Spinal cord (tissue), 10 donors: ENCODE results near the gene LASP1. TPM values are rescaled to one million over a fixed set of nuclear protein-coding genes. Genes with fewer than 3 reads are reported as not detected.
"Not testable (repeated sequence)": the region's sequence is repeated elsewhere in the genome, so short reads cannot be mapped to it uniquely, and the experiment has no call there.

ENCODE experiments used
- DNase-seq, 6 donors: peaks; one replicate each; pipeline versions ENCODE4 v3.0.0 to v3.0.0-alpha.2; 2013 to 2015; ENCODE audit warnings: low spot score in 6 of 6, low read depth in 4 of 6
- H3K27ac ChIP-seq: one replicate; pipeline ENCODE4 v1.5.1; 2013; ENCODE audit warnings: low read depth, low read length, control low read depth
- H3K27me3 ChIP-seq: one replicate; pipeline ENCODE4 v1.6.1; 2013; ENCODE audit warnings: low read length; ENCODE audit not compliant: control insufficient read depth, insufficient read depth
- H3K36me3 ChIP-seq: one replicate; pipeline ENCODE4 v1.6.1; 2013; ENCODE audit warnings: low read length; ENCODE audit not compliant: control insufficient read depth, insufficient read depth
- H3K4me1 ChIP-seq: one replicate; pipeline ENCODE4 v1.6.1; 2013; ENCODE audit warnings: low read length; ENCODE audit not compliant: control insufficient read depth, insufficient read depth
- H3K4me3 ChIP-seq: one replicate; pipeline ENCODE4 v1.5.1; 2013; ENCODE audit warnings: low read depth, low read length, control low read depth
- H3K9me3 ChIP-seq: one replicate; pipeline ENCODE4 v1.6.1; 2013; ENCODE audit warnings: low read length; ENCODE audit not compliant: control insufficient read depth, insufficient read depth
- WGBS: methylation state at CpG from one replicate; pipeline ENCODE4 v1.1.5; 2013; ENCODE audit warnings: missing lambda C conversion rate; ENCODE audit not compliant: insufficient coverage; 5-methylcytosine and 5-hydroxymethylcytosine counted together
- polyA plus RNA-seq, 2 donors: library from polyadenylated mRNA; unstranded; fragments of 120-200 nt; gene quantifications; one replicate each; pipeline ENCODE4 v1.2.1, GENCODE V29; 2013; ENCODE audit not compliant: insufficient read length in 2 of 2
- total RNA-seq, 2 donors: library from RNA; depleted of rRNA in 1 of 2; stranded (reverse); fragments of 120-200 nt in 1 of 2; fragments of >200 nt in 1 of 2; gene quantifications; one replicate each; pipeline versions ENCODE4 v1.2.3 to v1.2.4, GENCODE V29; 2013 to 2014
- donor health status: healthy.

Gene LASP1
- total and polyA plus RNA-seq, 4 donors = 41.2 to 125 (median 93.9) TPM

DNA sequence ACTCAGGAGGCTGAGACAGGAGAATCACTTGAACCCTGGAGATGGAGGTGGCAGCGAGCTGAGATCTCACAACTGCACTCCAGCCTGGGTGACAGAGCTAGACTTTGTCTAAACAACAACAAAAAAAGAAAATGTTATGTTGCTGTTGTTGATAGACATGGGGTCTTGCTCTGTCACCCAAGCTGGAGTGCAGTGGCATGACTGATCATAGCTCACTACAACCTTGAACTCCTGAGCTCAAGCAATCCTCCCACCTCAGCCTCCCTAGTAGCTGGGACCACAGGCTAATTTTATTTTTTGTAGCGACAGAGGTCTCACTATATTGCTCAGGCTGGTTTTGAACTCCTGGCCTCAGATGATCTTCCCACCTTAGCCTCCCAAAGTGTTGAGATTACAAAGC is 77.3 kb downstream of the LASP1 start:
- WGBS = 100% methylated on average over 1 of the region's 2 CpGs

GRCh38 chr17:38953800-38954199 is 83.9 kb downstream of the LASP1 start:
- H3K27me3 ChIP-seq, H3K9me3 ChIP-seq, DNase-seq, H3K4me3 ChIP-seq, H3K36me3 ChIP-seq, H3K27ac ChIP-seq, H3K4me1 ChIP-seq: not testable (repeated sequence)
- 100% methylated on average over 1 of the region's 7 CpGs for WGBS

More for the DNA sequence above, 77.3 kb downstream of the LASP1 start:
- Histone ChIP-seq H3K27ac (no peak overlapping the region), H3K36me3 (no peaks in the 10 kb centered on the region), H3K27me3 (no peaks in the 10 kb centered on the region), H3K4me1 (no peaks in the 10 kb centered on the region), H3K9me3 (no peaks in the 10 kb centered on the region), H3K4me3 (no peak overlapping the region)
- DNase-seq = no peak

GRCh38 chr17:38958326-38958725 is 88.5 kb downstream of the LASP1 start:
- WGBS = no CpG with 5 or more reads among the region's 1 CpG
- no peak for DNase-seq

DNA sequence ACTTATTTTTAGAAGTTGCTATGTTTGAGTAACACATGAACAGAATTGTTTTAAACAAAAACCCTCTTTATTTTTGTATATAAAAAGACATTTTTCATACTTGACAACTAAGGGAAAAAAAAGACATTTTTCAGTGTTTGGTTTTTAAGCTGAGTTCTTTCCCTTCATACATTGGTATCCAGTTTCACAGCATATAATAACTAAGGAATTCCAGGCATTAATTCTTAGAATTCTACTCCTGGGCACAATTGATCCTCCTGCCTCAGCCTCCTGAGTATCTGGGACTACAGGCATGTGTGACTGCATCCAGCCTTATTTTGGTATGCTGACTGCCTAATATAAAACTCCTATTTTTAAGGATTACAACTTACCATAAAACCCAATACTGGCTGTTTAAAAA is 88.9 kb downstream of the LASP1 start:
- no peaks in the 10 kb centered on the region for H3K27me3 ChIP-seq
- no peak overlapping the region for H3K4me3 ChIP-seq
- H3K36me3 ChIP-seq = no peaks in the 10 kb centered on the region
- H3K4me1 ChIP-seq = no peaks in the 10 kb centered on the region
- DNase-seq = no peak
- H3K9me3 ChIP-seq = no peaks in the 10 kb centered on the region
- H3K27ac ChIP-seq = no peak overlapping the region

More at GRCh38 chr17:38958326-38958725, 88.5 kb downstream of the LASP1 start:
- Histone ChIP-seq H3K4me3 (no peak overlapping the region), H3K27me3 (no peaks in the 10 kb centered on the region), H3K9me3 (no peaks in the 10 kb centered on the region), H3K36me3 (no peaks in the 10 kb centered on the region), H3K27ac (no peak overlapping the region), H3K4me1 (no peaks in the 10 kb centered on the region)

- Histone ChIP-seq H3K4me1 (no peaks in the 10 kb centered on the region), H3K4me3 (no peak overlapping the region), H3K27me3 (no peaks in the 10 kb centered on the region), H3K36me3 (no peaks in the 10 kb centered on the region), H3K9me3 (no peaks in the 10 kb centered on the region), H3K27ac (no peak overlapping the region)
- 83% methylated on average over 1 of the region's 3 CpGs for WGBS
- no peak for DNase-seq
Measured at GRCh38 chr17:38959508-38959907, 89.7 kb downstream of the LASP1 start.

GRCh38 chr17:38960402-38960801 is 90.5 kb downstream of the LASP1 start:
- Histone ChIP-seq H3K4me1 (no peaks in the 10 kb centered on the region), H3K4me3 (no peak overlapping the region), H3K36me3 (no peaks in the 10 kb centered on the region), H3K27me3 (no peaks in the 10 kb centered on the region), H3K9me3 (no peaks in the 10 kb centered on the region), H3K27ac (no peak overlapping the region)
- WGBS = 86% methylated on average over 1 of the region's 5 CpGs
- DNase-seq = no peak

- no CpG with 5 or more reads among the region's 4 CpGs for WGBS
- no peak for DNase-seq
- no peaks in the 10 kb centered on the region for H3K4me1 ChIP-seq
- H3K27ac ChIP-seq = no peak overlapping the region
- no peak overlapping the region for H3K4me3 ChIP-seq
- H3K9me3 ChIP-seq = no peaks in the 10 kb centered on the region
- H3K27me3 ChIP-seq = no peaks in the 10 kb centered on the region
- H3K36me3 ChIP-seq = no peaks in the 10 kb centered on the region
Measured at GRCh38 chr17:38961413-38961812, 91.6 kb downstream of the LASP1 start.

DNA sequence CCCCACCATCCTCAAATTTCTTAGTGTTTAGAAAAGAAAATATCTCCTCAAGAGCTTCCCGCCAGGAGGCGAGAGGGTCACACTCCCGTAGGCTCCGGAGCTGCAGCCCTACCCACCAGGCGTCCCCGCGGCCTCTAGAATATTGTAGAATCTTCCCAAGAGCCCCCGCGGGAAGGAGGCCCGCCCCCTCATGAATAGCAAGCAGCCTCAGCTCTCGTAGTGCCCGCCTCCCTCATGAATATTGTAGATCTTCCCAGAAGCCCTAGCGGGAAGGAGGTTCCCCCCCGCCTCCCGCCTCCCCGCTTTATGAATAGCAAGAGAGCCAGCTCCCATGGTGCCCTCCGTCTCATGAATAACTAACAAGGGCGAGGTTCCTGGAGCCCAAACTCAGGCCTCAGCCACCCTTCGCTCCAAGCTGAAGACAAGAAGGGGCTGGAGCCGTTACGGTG is 97.5 kb downstream of the LASP1 start, which contains the start of gene FBXO47:
FBXO47 (minus strand) TSS at position 114 of the 449 bp plus-strand sequence. CDS start 4,378 bp downstream, outside the sequence.
- Histone ChIP-seq H3K27ac (peak within 1 kb of the TSS; percentile 70), H3K9me3 (no peaks in the 10 kb centered on the region), H3K4me3 (peak within 1 kb of the TSS; percentile 37), H3K4me1 (peaks cover 8% of the 10 kb centered on the region), H3K27me3 (no peaks in the 10 kb centered on the region), H3K36me3 (no peaks in the 10 kb centered on the region)
- 16% methylated on average over 13 of the region's 21 CpGs for WGBS
- DNase-seq = peak; percentile 54 to 97 (median 79)

DNA sequence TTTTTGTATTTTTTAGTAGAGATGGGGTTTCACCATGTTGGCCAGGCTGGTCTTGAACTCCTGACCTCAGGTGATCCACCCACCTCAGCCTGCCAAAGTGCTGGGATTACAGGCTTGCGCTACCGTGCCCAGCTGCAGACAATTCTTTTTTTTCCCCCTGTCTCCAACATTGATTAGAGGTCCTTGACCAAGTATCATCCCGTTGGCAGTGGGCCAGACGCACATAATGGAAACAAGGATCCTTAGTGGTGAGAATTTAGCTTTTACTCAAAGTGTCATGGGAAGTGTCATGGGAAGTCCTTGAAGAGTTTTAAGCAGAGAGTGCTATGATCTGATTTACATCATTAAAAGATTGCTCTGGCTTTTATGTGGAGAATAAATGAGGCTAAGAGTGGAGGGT is 99.4 kb downstream of the LASP1 start:
- no peak overlapping the region for H3K4me3 ChIP-seq
- H3K9me3 ChIP-seq = no peaks in the 10 kb centered on the region
- H3K27me3 ChIP-seq = no peaks in the 10 kb centered on the region
- no peak overlapping the region for H3K27ac ChIP-seq
- H3K4me1 ChIP-seq = peaks cover 8% of the 10 kb centered on the region
- peak in 1 of 6 donors; percentile 32 for DNase-seq
- H3K36me3 ChIP-seq = no peaks in the 10 kb centered on the region
- WGBS = 63% methylated on average over 4 of the region's 4 CpGs

- H3K27ac ChIP-seq = no peak overlapping the region
- no peaks in the 10 kb centered on the region for H3K27me3 ChIP-seq
- H3K4me3 ChIP-seq = no peak overlapping the region
- H3K4me1 ChIP-seq = peaks cover 8% of the 10 kb centered on the region
- no peaks in the 10 kb centered on the region for H3K36me3 ChIP-seq
- H3K9me3 ChIP-seq = no peaks in the 10 kb centered on the region
- WGBS = 86% methylated on average over 4 of the region's 4 CpGs
- no peak for DNase-seq
Measured at GRCh38 chr17:38970128-38970527, 100.3 kb downstream of the LASP1 start.
